GM18505 (cell line): Measurements from ENCODE around the gene TSR3.

Source experiments
- ATAC-seq: cut with Tn5 transposase; IDR thresholded peaks from one replicate; pipeline ENCODE4 v1.9.1; 2021; ENCODE audit not compliant: unreplicated experiment
- POLR2A ChIP-seq: IDR thresholded peaks from 4 replicates; pipeline ENCODE4 v1.6.1; 2011; ENCODE audit warnings: borderline replicate concordance; ENCODE audit not compliant: insufficient read depth, insufficient read length; ENCODE audit errors: extremely low read depth

The TSR3 gene

DNA sequence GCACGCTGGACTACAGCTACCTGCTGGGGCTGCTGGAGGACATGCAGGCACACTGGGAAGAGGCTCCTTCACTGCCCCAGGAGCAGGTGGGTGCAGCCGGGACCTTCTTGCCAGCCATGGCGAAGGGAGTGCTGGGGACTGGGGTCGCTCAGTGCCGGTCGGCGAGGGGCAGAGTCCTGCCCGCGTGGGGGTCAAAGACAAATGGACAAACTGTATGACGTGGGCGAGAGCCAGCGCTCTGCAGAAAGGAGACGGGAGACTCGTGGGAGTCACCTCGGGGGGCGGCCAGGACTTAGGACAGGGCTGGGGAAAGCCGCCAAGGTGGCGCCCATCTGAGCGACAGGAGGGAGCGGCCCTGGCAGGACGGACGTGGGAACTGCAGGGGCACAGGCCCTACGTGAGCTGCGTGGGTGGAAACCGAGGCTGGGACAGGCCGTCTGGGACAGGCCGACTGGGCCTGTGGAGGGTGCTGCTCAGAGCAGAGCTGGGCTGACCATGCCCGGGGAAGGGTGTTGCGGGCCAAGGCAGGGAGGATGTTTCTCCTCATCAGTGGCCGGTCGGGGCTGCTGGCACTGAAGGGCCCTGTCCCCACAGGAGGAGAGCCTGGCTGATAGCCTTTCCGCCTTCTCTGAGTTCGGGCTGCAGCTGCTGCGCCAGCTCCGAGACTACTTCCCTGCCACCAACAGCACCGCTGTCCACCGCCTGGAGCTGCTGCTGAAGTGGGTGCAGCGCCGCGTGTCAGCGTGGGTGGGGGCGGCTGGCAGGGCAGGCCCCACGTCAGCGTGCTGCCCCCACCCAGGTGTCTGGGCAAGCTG, 8.0 kb downstream of the TSR3 start:
- ATAC-seq, result no peak
- no peak for TF ChIP-seq POLR2A

GRCh38 chr16:1342526-1343427, 8.9 kb downstream of the TSR3 start:
- peak; percentile 80 for ATAC-seq

DNA sequence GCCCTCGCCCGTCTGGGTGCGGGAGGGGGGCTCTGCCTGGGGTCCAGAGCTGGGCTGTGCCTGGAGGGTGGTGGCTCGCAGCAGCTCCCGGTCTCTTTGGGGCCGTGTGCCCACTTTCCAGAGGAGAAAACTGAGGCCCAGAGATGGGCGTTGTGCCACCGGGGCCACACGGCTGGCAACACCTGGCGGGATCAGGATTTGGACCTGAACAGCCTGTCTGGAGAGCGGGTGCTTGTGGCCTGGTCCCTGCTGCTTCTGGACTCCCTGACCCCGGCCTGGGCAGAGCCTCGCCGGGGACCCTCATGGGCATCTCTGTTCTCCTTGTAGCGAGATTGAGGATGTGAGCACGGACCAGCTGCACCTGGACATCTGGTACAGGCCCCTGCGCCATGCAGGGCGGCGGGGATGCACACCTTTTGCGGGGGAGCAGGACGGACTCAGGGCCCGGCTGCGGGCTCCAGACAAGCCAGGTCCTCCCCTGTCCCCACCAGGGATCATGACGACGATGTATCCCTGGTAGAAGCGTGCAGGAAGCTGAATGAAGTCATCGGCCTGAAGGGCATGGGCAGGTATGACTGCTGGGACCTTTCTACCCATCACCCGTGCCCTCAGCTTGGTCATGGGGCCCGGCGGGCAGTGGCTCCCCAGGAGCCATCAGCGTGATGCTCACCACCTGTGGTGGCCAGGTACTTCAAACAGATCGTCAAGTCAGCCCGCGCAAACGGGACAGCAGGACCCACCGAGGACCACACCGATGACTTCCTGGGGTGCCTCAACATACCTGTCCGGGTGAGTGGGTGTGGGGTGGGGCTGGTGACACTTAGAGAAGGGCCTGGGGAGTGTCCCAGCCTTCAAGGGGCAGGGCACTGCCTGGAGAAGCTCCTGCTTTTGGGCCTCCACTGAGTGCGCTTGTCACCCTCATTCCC, 9.9 kb downstream of the TSR3 start:
- TF ChIP-seq POLR2A, result no peak
- ATAC-seq, result no peak

More at GRCh38 chr16:1342526-1343427, 8.9 kb downstream of the TSR3 start:
- no peak for TF ChIP-seq POLR2A

GRCh38 chr16:1340730-1341494, 10.8 kb downstream of the TSR3 start:
- TF ChIP-seq POLR2A, result no peak
- ATAC-seq, result no peak

DNA sequence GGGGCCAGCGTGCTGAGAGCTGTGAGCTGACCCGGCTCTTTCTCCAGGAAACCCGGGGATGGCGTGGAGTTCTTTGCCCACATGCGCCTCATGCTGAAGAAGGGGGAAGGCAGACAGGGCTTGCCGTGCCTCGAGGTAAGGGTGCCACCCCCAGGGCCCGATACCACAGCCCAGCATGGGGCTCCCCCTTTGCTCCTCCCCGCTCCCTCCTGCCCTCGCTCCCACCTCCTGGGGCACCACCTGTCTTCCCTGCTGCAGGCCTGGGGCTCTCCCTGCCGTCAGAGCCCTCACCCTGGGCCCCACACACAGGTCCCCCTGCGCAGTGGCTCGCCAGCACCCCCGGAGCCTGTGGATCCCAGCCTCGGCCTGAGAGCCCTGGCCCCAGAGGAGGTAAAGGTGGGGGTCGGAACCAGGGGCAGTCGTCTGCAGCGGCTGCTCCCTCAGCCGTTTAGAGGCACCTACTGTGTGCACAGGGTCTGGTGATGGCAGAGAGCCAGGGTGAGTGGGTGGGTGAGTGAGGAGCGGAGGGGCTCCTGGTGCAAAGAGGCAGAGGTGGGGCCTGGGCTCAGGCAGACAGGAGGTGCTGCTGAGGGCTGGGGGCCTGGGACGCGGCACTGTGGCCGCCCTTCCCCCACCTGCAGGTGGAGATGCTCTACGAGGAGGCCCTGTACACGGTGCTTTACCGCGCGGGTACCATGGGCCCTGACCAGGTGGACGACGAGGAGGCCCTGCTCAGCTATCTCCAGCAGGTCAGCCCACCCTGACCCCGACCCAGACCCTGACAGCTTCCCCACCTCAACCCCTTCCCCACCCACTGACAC, 12.6 kb downstream of the TSR3 start:
- ATAC-seq, result no peak
- no peak for TF ChIP-seq POLR2A

GRCh38 chr16:1338119-1338730, 13.5 kb downstream of the TSR3 start:
- no peak for TF ChIP-seq POLR2A
- no peak for ATAC-seq

DNA sequence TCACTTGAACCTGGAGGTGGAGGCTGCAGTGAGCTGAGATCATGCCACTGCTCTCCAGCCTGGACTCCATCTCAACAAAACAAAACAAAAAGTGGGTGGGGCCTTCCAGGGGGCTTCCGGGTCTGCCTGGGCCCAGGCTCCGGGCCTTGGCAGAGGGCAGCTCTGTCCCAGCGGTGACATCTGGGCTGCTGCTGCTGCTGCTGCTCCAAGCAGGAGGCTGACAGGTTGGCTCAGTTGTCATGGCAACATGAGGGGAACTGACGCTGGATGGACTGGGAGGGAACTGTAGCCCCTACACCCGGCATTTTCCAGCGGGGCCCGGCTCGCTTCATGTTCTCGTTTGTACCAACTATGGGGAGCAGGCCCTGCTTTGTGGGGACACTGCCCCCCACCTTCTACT, 14.2 kb downstream of the TSR3 start:
- no peak for TF ChIP-seq POLR2A
- no peak for ATAC-seq

GRCh38 chr16:1336619-1337018, 15.1 kb downstream of the TSR3 start:
- no peak for TF ChIP-seq POLR2A
- ATAC-seq, result no peak

- no peak for ATAC-seq
- TF ChIP-seq POLR2A, result no peak
Observed at GRCh38 chr16:1335996-1336395, 15.7 kb downstream of the TSR3 start.

DNA sequence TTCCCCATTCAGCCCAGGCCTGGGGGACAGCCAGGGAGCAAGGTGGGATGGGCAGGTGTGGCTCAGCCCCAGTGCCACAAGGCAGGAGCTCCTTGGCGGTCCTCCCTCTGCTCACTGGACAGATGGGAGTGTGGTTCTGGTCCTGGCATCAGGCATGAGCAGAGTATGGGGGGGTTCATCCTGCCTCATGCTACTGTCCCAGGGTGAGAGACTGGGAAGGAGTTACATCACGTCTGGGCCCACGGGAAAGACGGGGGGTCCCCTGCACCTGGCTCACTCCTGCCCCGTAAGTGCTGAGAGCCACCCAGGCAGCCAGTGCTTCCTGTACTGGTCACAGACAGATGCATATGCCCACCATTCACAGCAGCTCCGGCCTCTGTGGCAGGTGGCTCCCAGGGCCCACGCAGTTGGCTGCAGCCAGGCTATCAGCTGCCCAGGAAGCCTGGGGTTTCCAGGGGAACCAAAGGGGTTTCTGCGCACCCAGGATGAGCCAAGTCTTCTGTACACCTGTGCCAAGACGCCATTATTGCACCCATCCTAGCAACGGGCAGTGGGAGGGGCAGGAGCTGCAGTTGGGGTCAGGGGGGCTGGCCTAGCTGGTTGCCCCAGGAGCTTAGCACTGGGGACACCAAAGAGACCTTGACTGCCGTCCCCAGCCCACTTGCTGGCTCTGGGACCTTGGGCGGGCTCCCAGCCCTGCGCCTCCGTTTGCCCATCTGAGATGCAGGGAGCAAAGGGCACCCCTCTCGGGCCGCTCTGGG, 16.3 kb downstream of the TSR3 start:
- TF ChIP-seq POLR2A, result no peak
- no peak for ATAC-seq
